HG02759 (cell line): Measurements from ENCODE around the gene CDKN2C.
"Not testable (repeated sequence)": the region's sequence is repeated elsewhere in the genome, so short reads cannot be mapped to it uniquely, and the experiment has no call there.

Source experiments
- ATAC-seq: cut with Tn5 transposase; IDR thresholded peaks from one replicate; pipeline ENCODE4 v1.9.1; 2021; ENCODE audit warnings: mild to moderate bottlenecking, moderate library complexity; ENCODE audit not compliant: unreplicated experiment

CDKN2C gene

DNA sequence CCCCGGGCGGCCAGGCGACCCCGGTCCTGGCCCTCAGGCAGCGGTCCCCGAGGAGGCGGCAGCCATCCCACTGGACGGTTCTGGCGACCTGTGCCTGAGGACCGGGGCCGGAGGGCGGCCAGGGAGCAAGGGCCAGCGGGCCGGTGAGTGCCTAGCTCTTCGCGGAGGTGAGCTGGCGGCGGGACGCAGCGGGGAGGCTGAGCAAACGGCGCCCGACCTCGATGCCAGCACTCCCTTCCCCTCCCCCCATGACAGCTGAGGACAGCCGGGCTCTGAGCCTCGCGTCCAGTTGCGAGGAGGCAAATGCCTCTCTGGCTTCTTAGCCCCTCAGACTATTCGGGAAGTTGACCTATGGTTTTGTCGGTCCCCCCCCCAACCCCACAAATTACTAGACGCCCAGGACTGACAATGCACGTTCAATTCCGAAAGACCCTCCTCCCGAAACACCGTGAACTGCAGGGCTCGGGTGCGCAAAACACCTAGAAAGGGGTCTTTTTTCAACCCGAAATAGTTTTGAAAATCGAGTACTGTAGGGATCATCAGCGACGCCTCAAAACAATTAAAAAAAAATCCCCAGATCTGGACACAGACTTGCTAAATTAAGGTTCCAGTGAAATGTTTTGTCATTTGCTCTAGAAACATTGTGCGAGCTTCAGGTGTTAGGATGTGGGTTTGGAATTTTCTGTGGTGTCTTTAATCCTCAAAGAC lies 8.3 kb downstream of the CDKN2C start:
- ATAC-seq: peak; percentile 56

GRCh38 chr1:50978852-50979781 lies 9.1 kb downstream of the CDKN2C start:
- ATAC-seq: no peak

- no peak for ATAC-seq
Observed at GRCh38 chr1:50979937-50980336, 9.9 kb downstream of the CDKN2C start.

DNA sequence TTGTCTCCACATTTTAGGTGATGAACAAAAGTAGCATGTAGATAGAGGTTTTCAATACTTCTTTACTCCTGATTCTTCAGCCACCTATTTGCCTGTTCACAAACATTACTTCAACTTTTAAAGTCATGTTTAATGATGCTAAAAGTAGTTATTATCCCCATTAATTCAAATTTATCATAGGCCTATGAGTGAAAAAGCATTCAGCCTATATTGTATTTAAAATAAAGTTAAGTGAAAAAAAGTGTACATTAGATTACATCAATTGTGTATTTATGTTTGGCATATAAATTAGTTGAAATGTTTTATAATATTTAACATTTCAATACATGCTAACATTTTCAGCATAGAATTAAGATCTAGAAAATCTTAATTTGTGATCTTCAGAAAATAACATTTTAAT lies 10.5 kb downstream of the CDKN2C start:
- ATAC-seq: no peak

GRCh38 chr1:50981741-50982140 lies 11.7 kb downstream of the CDKN2C start:
- no peak for ATAC-seq

GRCh38 chr1:50982611-50983010 lies 12.6 kb downstream of the CDKN2C start:
- no peak for ATAC-seq

DNA sequence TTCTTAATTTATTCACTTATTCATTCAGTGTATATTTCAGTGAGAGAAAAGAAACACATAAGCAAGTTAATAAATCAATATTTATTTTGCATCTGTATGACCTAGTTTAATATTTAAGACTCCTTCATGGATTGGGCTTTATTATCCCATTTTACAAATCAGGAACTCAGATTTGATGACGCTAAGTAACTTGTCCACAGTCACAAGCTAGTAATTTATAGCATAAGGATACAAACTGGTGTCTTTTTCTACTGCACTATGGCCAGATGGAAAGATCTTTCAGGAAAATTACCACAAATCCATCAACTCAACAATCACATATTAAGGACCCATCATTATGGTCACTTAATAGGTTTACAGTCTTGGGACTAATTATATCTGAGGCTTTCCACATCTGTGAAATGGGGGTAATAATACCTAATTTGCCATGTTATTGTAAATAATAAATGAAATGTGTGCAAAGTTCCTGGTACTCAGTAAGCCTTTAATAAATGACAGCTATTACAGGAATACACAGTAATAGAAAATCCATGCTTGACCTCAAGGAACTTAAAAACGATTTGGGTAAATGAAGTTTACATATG lies 13.3 kb downstream of the CDKN2C start:
- ATAC-seq: no peak

DNA sequence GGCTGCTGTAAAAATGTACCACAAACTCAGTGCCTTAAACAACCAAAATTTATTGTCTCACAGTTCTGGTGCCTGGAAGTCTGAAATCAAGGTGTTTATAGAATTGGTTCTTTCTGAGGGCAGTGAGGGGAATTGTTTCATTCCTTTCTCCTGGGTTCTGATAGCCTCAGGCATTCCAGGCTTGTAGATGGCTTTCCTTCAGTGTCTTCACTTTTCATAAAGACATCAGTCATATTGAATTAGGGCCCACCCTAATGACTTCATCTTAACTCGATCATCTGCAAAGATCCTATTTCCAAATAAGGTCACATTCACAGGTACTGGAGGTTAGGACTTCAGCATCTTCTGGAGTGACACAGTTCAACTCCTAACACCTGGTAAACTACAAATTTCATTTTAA lies 15.0 kb downstream of the CDKN2C start:
- ATAC-seq: no peak

GRCh38 chr1:50986653-50987052 lies 16.6 kb downstream of the CDKN2C start:
- ATAC-seq: no peak

DNA sequence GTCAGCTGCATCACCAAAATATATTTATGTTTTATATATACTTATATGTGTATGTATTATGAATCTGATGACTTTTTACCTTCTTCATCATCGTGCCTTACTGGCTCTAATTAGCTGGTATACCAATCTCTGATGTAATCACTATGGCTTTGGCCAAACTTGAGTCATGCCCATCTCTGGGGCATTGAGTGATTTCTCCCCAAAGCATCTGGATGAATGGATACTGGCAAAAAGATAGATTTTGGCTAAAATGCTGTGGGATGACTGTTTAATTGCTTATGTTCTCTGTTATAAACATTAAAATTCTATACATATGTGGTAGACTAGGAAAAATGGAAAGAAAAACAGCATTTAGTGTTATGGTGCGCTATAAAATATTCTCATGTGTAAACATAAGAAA lies 19.6 kb downstream of the CDKN2C start:
- ATAC-seq: no peak

DNA sequence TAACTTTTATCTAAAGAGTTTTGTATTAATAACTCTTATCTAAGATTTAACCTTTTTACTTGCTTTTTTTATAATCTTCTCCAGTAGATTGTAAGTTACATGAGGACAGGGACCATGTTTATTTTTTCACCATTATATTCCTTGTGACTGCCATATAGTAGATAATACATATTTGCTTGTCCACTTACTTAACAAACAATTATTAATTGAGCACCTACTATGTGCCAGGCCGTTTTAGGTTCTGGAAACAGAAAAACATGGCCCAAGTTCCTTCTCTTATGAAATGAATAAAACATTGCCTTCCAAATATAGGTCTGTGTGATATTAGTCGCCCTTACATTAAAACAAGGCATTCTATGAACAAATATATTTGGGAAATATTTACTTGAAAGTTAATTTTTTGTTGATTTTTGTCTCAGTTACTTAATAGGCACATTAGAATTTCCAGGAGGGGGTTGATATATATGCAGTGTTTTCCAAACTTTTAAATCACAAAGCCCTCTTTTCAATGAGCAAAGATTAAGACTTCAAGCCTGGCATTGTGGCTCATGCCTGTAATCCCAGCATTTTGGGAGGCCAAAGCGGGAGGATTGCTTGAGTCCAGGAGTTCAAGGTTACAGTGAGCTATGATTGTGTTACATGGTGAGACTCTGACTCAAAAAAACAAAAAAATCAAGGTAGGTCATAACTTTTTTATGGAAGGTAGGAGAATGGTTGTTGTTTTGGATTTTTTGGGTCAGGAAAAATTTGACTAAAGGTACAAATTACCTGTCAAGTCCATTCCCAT lies 22.7 kb downstream of the CDKN2C start:
- ATAC-seq: no peak

DNA sequence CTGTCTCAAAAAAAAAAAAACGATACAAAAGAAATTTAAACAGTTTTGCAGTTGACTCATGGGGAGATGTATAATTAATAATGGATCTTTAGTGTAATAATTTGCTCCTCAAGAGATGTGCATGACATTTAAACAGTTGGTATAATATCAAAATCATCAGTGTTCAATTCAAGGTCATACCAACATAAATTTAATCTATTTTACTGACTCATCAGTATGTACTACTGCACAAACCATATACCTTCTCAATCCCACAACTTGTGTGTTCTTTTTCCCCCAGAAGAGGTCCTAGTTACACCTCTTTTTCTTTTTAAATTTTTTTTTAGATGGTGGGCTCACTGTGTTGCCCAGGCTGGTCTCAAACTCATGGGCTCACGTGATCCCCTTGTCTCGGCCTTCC lies 23.6 kb downstream of the CDKN2C start:
- no peak for ATAC-seq

GRCh38 chr1:50994997-50995396 lies 25.0 kb downstream of the CDKN2C start:
- no peak for ATAC-seq

GRCh38 chr1:50995651-50996050 lies 25.6 kb downstream of the CDKN2C start:
- no peak for ATAC-seq

DNA sequence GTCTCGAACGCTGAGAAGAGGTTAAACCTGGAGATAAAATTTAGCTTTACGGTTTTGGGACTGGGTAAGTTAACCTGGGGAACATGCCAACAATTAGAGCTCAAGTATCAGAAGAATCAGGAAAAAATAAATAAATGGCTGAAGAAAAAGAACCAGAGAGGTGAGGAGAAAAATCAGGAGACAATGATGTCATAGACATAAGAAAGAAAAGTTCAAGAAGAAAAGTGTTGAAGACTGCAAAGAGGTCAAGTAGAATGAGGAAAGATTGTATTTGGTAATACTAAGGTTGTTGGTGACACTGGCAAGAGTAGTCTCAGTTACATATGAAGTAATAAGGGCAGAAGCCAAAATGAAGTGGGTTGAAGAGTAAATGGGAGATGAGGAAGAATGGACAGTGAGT lies 26.0 kb downstream of the CDKN2C start:
- no peak for ATAC-seq

DNA sequence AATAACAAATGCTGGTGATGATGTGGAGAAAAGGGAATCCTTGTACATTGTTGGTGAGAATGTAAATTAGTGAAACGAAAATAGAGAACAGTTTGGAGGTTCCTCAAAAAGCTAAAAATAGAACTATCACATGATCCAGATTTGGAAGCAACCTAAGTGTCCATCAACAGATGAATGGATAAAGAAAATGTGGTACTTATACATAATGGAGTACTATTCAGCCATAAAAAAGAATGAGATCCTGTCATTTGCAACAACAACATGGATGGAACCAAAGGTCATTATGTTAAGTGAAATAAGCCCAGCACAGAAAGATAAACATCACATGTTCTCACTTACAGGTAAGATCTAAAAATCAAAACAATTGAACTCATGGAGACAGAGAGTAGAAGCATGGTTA lies 29.3 kb downstream of the CDKN2C start:
- not testable (repeated sequence) for ATAC-seq

- no peak for ATAC-seq
Observed at GRCh38 chr1:51000160-51000559, 30.1 kb downstream of the CDKN2C start.

DNA sequence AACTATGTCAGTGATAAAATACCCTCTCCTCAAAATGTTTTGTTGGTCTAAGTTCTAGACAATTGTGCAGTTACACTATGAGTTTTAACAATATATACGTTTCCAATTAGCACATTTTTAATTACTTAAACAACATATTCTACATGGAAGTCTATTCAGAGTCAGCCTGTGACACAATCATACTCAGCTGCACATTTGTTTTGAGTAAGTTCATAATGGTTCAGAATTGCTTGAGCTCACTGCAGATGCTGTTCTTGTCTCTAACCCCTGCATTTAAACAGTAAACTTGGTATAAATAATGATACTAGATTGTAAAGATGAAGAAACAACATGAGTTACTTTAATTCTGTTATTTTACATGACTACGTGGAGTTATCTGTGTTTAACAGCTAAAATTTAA lies 30.6 kb downstream of the CDKN2C start:
- ATAC-seq: no peak

GRCh38 chr1:51002516-51002915 lies 32.5 kb downstream of the CDKN2C start:
- no peak for ATAC-seq

- ATAC-seq: not testable (repeated sequence)
Observed at GRCh38 chr1:51005549-51005948, 35.5 kb downstream of the CDKN2C start.

DNA sequence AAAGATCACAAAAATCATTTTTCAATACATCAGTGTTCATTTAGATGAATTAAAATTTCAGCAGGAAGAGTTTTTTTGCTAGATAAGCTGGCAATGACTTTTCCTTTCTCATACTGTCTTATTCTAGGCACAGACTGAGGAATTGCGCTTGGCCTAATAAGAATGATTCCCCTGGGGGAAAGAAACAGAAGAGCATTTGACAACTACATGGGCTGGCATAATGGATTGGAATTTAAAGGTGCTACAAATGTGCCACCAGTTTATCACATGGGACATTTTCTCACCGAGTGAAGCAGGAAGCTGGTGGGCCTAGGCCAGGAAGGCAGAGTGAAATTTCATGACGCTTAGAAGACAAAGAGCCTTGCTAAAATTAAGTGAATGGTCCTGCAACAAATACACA lies 39.3 kb downstream of the CDKN2C start:
- ATAC-seq: no peak
